IMR-90 (cell line): Measurements from ENCODE around the gene CARD8. TPM values are rescaled to one million over a fixed set of nuclear protein-coding genes. Genes with fewer than 3 reads are reported as not detected.

ENCODE experiments used
- ATAC-seq: fragments of 200-7000 bp; cut with Tn5 transposase; 2 replicates; pipeline ENCODE4 v1.9.1; 2020; ENCODE audit warnings: low read depth, mild to moderate bottlenecking, moderate library complexity
- BruUV-seq: library from RNA; stranded (reverse); fragments of 400-500 nt; replicated peaks from 2 replicates; lab custom pipeline; 2021; lab: Mats Ljungman, UMichigan
- CTCF ChIA-PET: fragments of 300-600 bp; formaldehyde crosslinking; extraction: SDS; loops from one replicate; lab custom pipeline; 2021; ENCODE audit warnings: antibody characterized with exemption; lab: Yijun Ruan, JAX
- POLR2A ChIA-PET: fragments of 300-600 bp; sonication (Branson Sonifier 250); formaldehyde crosslinking; loops from one replicate; lab custom pipeline; 2022; ENCODE audit warnings: antibody characterized with exemption; ENCODE audit not compliant: unreplicated experiment; lab: Charles Lee
- DNase-seq: peaks from one replicate; pipeline ENCODE4 v3.0.0; 2013
- H2AFZ ChIP-seq: replicated peaks from 2 replicates; pipeline ENCODE3; 2013; ENCODE audit warnings: low read length, mild to moderate bottlenecking; ENCODE audit not compliant: poor library complexity
- H2AK5ac ChIP-seq: 2 replicates; pipeline ENCODE4 v1.6.1; 2013; ENCODE audit warnings: low read depth, low read length, inconsistent platforms
- H2AK9ac ChIP-seq: replicated peaks from 2 replicates; pipeline ENCODE3; 2013; ENCODE audit warnings: mild to moderate bottlenecking, low read depth, low read length, moderate library complexity; ENCODE audit not compliant: poor library complexity
- H2BK120ac ChIP-seq: 2 replicates; pipeline ENCODE4 v1.6.1; 2013; ENCODE audit warnings: low read depth, low read length, inconsistent platforms
- H2BK15ac ChIP-seq: 3 replicates; pipeline ENCODE4 v1.6.1; 2013; ENCODE audit warnings: low read depth, low read length, inconsistent platforms
- H2BK20ac ChIP-seq: 2 replicates; pipeline ENCODE4 v1.6.1; 2013; ENCODE audit warnings: low read depth, mild to moderate bottlenecking, inconsistent platforms, low read length, moderate library complexity
- H2BK5ac ChIP-seq: 2 replicates; pipeline ENCODE4 v1.6.1; 2013; ENCODE audit warnings: mild to moderate bottlenecking, low read depth, low read length, inconsistent platforms; ENCODE audit not compliant: poor library complexity, severe bottlenecking
- H3K14ac ChIP-seq: replicated peaks from 2 replicates; pipeline ENCODE4 v1.6.1; 2013; ENCODE audit warnings: low read depth, low read length, inconsistent platforms
- H3K18ac ChIP-seq: 2 replicates; pipeline ENCODE4 v1.6.1; 2013; ENCODE audit warnings: low read depth, low read length, control low read depth
- H3K23ac ChIP-seq: 2 replicates; pipeline ENCODE4 v1.6.1; 2013; ENCODE audit warnings: low read depth, low read length, inconsistent platforms
- H3K27ac ChIP-seq: 2 replicates; pipeline ENCODE4 v1.5.1; 2013; ENCODE audit warnings: mild to moderate bottlenecking, control low read depth, low read length; ENCODE audit not compliant: insufficient read depth
- H3K27me3 ChIP-seq: 2 replicates; pipeline ENCODE4 v1.6.1; 2013; ENCODE audit warnings: low read length; ENCODE audit not compliant: control insufficient read depth, insufficient read depth
- H3K36me3 ChIP-seq: 2 replicates; pipeline ENCODE4 v1.6.1; 2013; ENCODE audit warnings: low read length, mixed read lengths; ENCODE audit not compliant: control insufficient read depth, insufficient read depth
- H3K4ac ChIP-seq: 2 replicates; pipeline ENCODE4 v1.6.1; 2013; ENCODE audit warnings: low read depth, low read length, inconsistent platforms
- H3K4me1 ChIP-seq: 2 replicates; pipeline ENCODE4 v1.6.1; 2013; ENCODE audit warnings: low read length, mixed read lengths; ENCODE audit not compliant: control insufficient read depth, insufficient read depth
- H3K4me2 ChIP-seq: 2 replicates; pipeline ENCODE4 v1.6.1; 2013; ENCODE audit warnings: low read depth, mild to moderate bottlenecking, control low read depth, low read length, moderate library complexity
- H3K4me3 ChIP-seq: 2 replicates; pipeline ENCODE4 v1.5.1; 2013; ENCODE audit warnings: low read depth, mild to moderate bottlenecking, control low read depth, low read length, moderate library complexity; ENCODE audit not compliant: insufficient read depth
- H3K56ac ChIP-seq: 2 replicates; pipeline ENCODE4 v1.6.1; 2013; ENCODE audit warnings: low read length, inconsistent platforms; ENCODE audit not compliant: insufficient read depth; ENCODE audit errors: extremely low read depth
- H3K79me1 ChIP-seq, 2 experiments: 2 replicates each; pipeline ENCODE4 v1.6.1; 2013; ENCODE audit warnings: low read length in 2 of 2, inconsistent platforms in 1 of 2, low read depth in 1 of 2
- H3K9ac ChIP-seq: 2 replicates; pipeline ENCODE4 v1.6.1; 2013; ENCODE audit warnings: low read depth, low read length, control low read depth
- H3K9me1 ChIP-seq: 2 replicates; pipeline ENCODE4 v1.6.1; 2013; ENCODE audit warnings: low read length, inconsistent platforms; ENCODE audit not compliant: insufficient read depth
- H3K9me3 ChIP-seq: 2 replicates; pipeline ENCODE4 v1.6.1; 2013; ENCODE audit warnings: low read length; ENCODE audit not compliant: control insufficient read depth, insufficient read depth
- H4K20me1 ChIP-seq: 2 replicates; pipeline ENCODE4 v1.6.1; 2013; ENCODE audit warnings: low read length, inconsistent platforms; ENCODE audit not compliant: insufficient read depth
- H4K5ac ChIP-seq: 2 replicates; pipeline ENCODE4 v1.6.1; 2013; ENCODE audit warnings: mild to moderate bottlenecking, low read depth, low read length, control low read depth
- H4K8ac ChIP-seq, 2 experiments: 2 replicates each; pipeline ENCODE4 v1.6.1; 2013; ENCODE audit warnings: low read depth in 2 of 2, low read length in 2 of 2, control low read depth in 1 of 2, inconsistent platforms in 1 of 2
- H4K91ac ChIP-seq: 2 replicates; pipeline ENCODE4 v1.6.1; 2013; ENCODE audit warnings: low read depth, low read length, inconsistent platforms; ENCODE audit not compliant: insufficient read depth
- BHLHE40 ChIP-seq: fragments of 150-350 bp; IDR thresholded peaks from 2 replicates; pipeline ENCODE4 v1.6.1; 2016; ENCODE audit warnings: mild to moderate bottlenecking, low read depth, low read length
- CEBPB ChIP-seq: IDR thresholded peaks from 2 replicates; pipeline ENCODE4 v1.6.1; 2012; ENCODE audit warnings: low read depth, low read length, improper control_type of control experiment
- CHD1 ChIP-seq: IDR thresholded peaks from 2 replicates; pipeline ENCODE4 v1.6.1; 2012; ENCODE audit warnings: low read depth, low read length, improper control_type of control experiment
- CTCF ChIP-seq: conservative IDR thresholded peaks from 2 replicates; pipeline ENCODE4 v1.5.1; 2012; ENCODE audit warnings: mild to moderate bottlenecking, low read depth, low read length, improper control_type of control experiment
- FOS ChIP-seq: fragments of 150-350 bp; IDR thresholded peaks from 2 replicates; pipeline ENCODE4 v1.6.1; 2016; ENCODE audit warnings: low read depth, low read length
- MAFK ChIP-seq: IDR thresholded peaks from 2 replicates; pipeline ENCODE4 v1.6.1; 2012; ENCODE audit warnings: low read depth, low read length, improper control_type of control experiment
- MAZ ChIP-seq: IDR thresholded peaks from 2 replicates; pipeline ENCODE4 v1.6.1; 2012; ENCODE audit warnings: low read depth, mild to moderate bottlenecking, low read length, improper control_type of control experiment, moderate library complexity, borderline replicate concordance
- MXI1 ChIP-seq: IDR thresholded peaks from 2 replicates; pipeline ENCODE4 v1.6.1; 2012; ENCODE audit warnings: low read depth, mild to moderate bottlenecking, low read length, moderate library complexity, borderline replicate concordance
- NFE2L2 ChIP-seq: fragments of 150-350 bp; IDR thresholded peaks from 2 replicates; pipeline ENCODE4 v1.6.1; 2016; ENCODE audit warnings: low read depth, mild to moderate bottlenecking, low read length
- POLR2A ChIP-seq: IDR thresholded peaks from 2 replicates; pipeline ENCODE4 v1.6.1; 2012; ENCODE audit warnings: mild to moderate bottlenecking, low read depth, low read length
- RAD21 ChIP-seq: IDR thresholded peaks from 2 replicates; pipeline ENCODE4 v1.6.1; 2012; ENCODE audit warnings: low read length, improper control_type of control experiment
- RCOR1 ChIP-seq: IDR thresholded peaks from 2 replicates; pipeline ENCODE4 v1.6.1; 2012; ENCODE audit warnings: mild to moderate bottlenecking, low read length, improper control_type of control experiment; ENCODE audit not compliant: insufficient replicate concordance
- RFX5 ChIP-seq: IDR thresholded peaks from 2 replicates; pipeline ENCODE4 v1.8.0; 2012; ENCODE audit warnings: low read depth, mild to moderate bottlenecking, low read length, moderate library complexity
- WGBS, 2 experiments: methylation state at CpG; one replicate each; pipeline versions ENCODE4 v1.1.5 to v1.1.7; 2013; ENCODE audit warnings: missing lambda C conversion rate in 2 of 2; ENCODE audit not compliant: insufficient read length in 1 of 2; ENCODE audit errors: extremely low coverage in 2 of 2; 5-methylcytosine and 5-hydroxymethylcytosine counted together
- dilution Hi-C: fragments of 300-500 bp; cut with HindIII; formaldehyde crosslinking; loops from one replicate; pipeline ENCODE4 v1.14.3; 2018; ENCODE audit warnings: low sequenced_read_pairs; ENCODE audit not compliant: unreplicated experiment
- in situ Hi-C: fragments of 300-500 bp; cut with MboI; formaldehyde crosslinking; loops from 3 replicates; pipeline ENCODE4 v1.14.3; 2019; ENCODE audit warnings: low sequenced_read_pairs, inconsistent platforms, mixed read lengths
- intact Hi-C: fragments of 100-400 bp; cut with micrococcal nuclease; formaldehyde crosslinking; loops from 2 replicates; pipeline ENCODE4 v1.10.0; 2022
- polyA plus RNA-seq, 3 experiments: library from polyadenylated mRNA; depleted of rRNA; stranded (reverse); fragments of >200 nt; gene quantifications; 2 replicates each; pipeline ENCODE4 v1.2.3, GENCODE V29; 2012; ENCODE audit warnings: low replicate concordance in 1 of 3
- total RNA-seq: library from RNA; depleted of rRNA; stranded (reverse); fragments of >200 nt; gene quantifications from 2 replicates; pipeline ENCODE4 v1.2.3, GENCODE V29; 2012
- TF ChIP-seq, protein P1 (sequence below): fragments of 150-350 bp; IDR thresholded peaks from 2 replicates; pipeline ENCODE4 v1.6.1; 2017; ENCODE audit warnings: mild to moderate bottlenecking, antibody characterized with exemption, low read length, low read depth

The CARD8 gene
- total and polyA plus RNA-seq, 2 of the 4 experiments (the other 2 are of a cell fraction): 11.3 to 15.5 TPM

- no peak for DNase-seq
- H3K4me2 ChIP-seq: no peak overlapping the region
- no peak for ATAC-seq
- H4K5ac ChIP-seq: no peak overlapping the region
- H2AK5ac ChIP-seq: no peak overlapping the region
- H4K91ac ChIP-seq: no peak overlapping the region
- peaks cover 11 to 24% of the 10 kb centered on the region in 2 experiments for H3K79me1 ChIP-seq
- H2BK20ac ChIP-seq: no peak overlapping the region
- H3K4me1 ChIP-seq: peaks cover 2% of the 10 kb centered on the region; the same call in 1 of the 2 replicates
- no peak overlapping the region for H3K4ac ChIP-seq
- no peak for TF ChIP-seq POLR2A
- no peak for TF ChIP-seq MAZ
- TF ChIP-seq RAD21: no peak
- TF ChIP-seq NFE2L2: no peak
- TF ChIP-seq RFX5: no peak
- no peak for TF ChIP-seq RCOR1
- no peak for TF ChIP-seq MAFK
- TF ChIP-seq, protein P1, sequence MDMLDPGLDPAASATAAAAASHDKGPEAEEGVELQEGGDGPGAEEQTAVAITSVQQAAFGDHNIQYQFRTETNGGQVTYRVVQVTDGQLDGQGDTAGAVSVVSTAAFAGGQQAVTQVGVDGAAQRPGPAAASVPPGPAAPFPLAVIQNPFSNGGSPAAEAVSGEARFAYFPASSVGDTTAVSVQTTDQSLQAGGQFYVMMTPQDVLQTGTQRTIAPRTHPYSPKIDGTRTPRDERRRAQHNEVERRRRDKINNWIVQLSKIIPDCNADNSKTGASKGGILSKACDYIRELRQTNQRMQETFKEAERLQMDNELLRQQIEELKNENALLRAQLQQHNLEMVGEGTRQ: no peak
- TF ChIP-seq CHD1: no peak
- TF ChIP-seq MXI1: no peak
- no peak for TF ChIP-seq FOS
- TF ChIP-seq BHLHE40: no peak
- no peak for TF ChIP-seq CTCF
- TF ChIP-seq CEBPB: no peak
- H3K4me3 ChIP-seq: no peak overlapping the region
- ChIA-PET POLR2A (no interaction called here), CTCF (no interaction called here)
- no peak overlapping the region for H2AK9ac ChIP-seq
- no peak overlapping the region for H3K27ac ChIP-seq
- H2AFZ ChIP-seq: no peak overlapping the region
- WGBS, 2 experiments: no CpG with 5 or more reads among the region's 3 CpGs
- dilution Hi-C loops: no loop called here
- H3K9me1 ChIP-seq: no peaks in the 10 kb centered on the region
- peaks cover 11% of the 10 kb centered on the region for H3K36me3 ChIP-seq
- H3K9me3 ChIP-seq: no peaks in the 10 kb centered on the region
- no peaks in the 10 kb centered on the region for H4K20me1 ChIP-seq
- H3K27me3 ChIP-seq: no peaks in the 10 kb centered on the region
- no peak overlapping the region for H3K14ac ChIP-seq
- no peak overlapping the region for H3K9ac ChIP-seq
- no peak overlapping the region for H3K56ac ChIP-seq
- no TSS peak for BruUV-seq
- H2BK120ac ChIP-seq: no peak overlapping the region
- H3K18ac ChIP-seq: no peak overlapping the region
- no peak overlapping the region for H2BK15ac ChIP-seq
- H4K8ac ChIP-seq: no peak overlapping the region
- H3K23ac ChIP-seq: no peak overlapping the region
- in situ Hi-C loops: no loop called here
- intact Hi-C loops: no loop called here
- H2BK5ac ChIP-seq: no peak overlapping the region
Measured at GRCh38 chr19:48247212-48247611, 8.5 kb downstream of the CARD8 start.
